HG03060 (cell line): ENCODE measurements around the gene CYP27A1.

Experiments
- ATAC-seq: cut with Tn5 transposase; IDR thresholded peaks from one replicate; pipeline ENCODE4 v1.9.1; 2021; ENCODE audit warnings: low read depth, moderate number of reproducible peaks; ENCODE audit not compliant: unreplicated experiment

Gene CYP27A1

DNA sequence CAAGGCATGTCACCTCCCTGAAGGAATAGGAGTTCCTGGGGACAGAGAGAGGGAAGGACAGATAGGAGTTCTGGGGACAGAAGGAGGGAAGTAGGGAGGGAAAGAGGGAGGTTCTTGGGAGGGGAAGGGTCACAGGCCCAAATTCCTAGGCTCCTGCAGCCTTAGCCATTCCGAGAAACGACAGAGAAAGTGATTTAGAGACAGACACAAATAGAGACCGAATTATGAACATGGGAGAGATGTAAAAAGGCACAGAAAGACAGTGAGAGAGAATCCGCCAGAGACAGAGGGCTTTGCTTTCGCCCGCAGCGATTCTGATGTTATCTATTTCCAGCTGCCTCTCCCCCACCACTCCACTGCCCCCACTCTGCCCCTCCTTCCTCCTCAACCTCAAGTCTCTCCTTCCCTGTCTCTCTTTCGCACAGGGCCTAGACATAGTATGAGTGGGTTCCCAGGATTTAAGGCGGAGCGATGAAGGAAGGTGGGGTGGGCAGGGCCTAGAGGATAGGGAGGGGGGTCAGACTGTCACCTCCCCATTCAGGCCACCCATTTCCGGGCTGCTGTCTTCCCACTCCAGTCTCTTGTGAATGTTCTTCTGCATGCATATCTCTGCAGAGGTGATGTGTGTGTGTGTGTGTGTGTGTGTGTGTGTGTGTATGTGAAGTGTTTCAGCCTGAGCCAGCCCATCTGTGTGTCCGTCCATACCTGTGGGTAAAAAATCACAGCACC, 74.4 kb downstream of the CYP27A1 start:
- ATAC-seq = no peak

DNA sequence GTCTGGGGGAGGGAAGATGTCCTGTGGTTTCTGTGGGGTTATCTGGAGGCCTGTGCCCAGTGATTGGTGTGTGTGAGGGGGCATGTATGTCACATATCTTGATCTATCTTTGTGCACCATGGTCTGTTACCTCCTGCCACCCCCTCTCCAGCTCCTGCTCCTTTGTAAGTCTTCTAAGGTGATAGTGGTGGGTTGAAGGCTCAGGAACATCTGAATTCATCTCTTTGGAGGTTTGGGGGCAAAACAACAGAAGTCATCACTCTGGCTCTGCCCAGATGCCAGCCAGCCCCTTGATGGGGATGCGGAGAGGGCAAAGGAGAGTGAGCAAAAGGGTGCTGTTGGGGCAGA, 74.9 kb downstream of the CYP27A1 start:
- ATAC-seq = no peak

DNA sequence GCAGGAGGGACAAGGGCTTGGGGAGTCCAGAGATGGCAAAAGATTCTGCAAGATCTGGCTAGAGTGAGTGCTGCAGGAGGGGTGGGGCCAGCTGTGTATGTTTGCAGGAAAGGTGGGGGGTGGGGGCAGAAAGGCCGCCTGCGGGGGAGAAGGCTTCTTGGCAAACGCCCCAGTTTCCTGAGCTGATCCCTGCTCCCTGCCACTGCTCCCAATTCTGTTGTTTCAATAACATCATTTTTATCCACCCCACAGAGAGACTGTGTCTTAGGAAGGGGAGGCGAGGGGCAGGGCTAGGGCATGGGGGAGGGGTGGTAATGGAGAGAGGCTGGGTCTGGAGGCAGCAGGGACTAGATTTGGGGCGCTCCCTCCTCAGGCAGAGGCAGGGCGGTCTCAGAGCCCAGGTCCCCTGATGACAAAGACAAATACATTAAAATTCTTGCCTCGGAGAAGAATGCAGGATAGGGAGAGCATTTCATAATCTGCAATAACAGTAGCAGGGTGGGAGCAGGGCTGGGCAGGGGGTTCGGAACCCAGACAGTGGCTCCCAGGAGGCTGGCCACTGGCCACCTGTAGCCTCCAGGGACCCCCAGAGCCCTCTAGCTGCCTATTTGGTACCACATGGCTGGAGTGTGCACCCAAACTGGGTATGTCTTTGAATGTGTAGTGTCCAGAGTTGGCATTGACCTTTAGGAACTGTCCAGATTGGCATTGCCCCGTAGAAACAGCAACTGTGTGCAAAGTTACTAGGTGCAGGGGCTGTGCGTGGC, 75.6 kb downstream of the CYP27A1 start:
- ATAC-seq = no peak

DNA sequence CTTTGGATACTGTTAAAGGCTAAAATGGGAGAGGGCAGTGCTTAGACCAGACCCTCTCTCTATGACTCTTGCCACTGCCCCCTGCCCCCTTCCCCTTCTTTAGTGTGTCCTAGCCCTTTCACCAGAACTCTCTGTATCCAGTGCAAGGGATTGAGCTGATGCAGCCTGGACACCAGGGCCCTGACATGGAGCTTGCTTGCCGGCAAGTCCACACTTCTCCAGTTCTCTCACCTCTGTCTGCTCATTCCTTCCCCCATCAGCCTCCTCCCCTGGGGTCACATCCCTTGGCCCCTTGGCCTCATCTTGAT, 76.1 kb downstream of the CYP27A1 start:
- ATAC-seq = no peak

DNA sequence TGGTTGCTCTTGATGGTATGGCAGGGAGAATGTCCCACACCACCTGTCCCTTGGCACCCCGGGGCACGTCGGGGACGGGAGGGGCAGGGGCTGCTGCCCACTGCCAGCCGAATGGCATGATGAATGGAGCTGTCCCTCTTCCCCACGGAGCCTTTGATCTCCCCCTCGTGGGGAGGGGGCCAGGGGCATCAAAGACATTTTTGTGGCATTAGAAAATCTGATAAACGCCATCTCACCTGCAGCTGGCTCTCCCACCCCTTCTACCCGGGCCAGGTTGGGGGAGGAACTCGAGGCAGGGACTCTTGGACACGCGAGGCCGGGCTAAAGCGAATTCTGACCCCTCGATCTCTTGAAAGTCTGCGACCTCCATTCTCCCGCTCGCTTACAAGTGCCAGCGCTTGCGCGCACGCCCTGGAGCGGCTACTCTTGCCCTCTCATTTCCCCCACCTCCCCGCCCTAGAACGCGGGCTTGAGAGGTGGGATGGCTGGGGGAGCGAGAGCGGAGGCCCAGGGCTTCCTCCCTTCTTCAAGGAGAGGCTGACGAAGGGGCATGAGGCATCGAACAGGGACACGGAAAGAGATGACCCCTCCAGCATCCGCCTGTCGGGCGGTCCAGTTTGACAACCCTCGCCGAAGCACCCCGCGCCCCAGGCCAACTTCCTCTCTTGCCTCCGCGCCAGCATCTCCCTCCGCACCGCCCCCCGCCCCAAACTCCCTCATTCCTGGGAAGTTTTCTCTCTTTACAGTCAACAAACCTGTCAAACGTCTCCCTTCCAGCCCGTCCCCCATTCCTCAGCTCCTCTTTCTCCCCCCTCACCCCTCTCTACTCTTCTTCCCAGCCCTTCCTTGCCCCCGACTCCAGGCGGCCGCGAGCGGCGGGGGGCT, 77.0 kb downstream of the CYP27A1 start:
- ATAC-seq = no peak

DNA sequence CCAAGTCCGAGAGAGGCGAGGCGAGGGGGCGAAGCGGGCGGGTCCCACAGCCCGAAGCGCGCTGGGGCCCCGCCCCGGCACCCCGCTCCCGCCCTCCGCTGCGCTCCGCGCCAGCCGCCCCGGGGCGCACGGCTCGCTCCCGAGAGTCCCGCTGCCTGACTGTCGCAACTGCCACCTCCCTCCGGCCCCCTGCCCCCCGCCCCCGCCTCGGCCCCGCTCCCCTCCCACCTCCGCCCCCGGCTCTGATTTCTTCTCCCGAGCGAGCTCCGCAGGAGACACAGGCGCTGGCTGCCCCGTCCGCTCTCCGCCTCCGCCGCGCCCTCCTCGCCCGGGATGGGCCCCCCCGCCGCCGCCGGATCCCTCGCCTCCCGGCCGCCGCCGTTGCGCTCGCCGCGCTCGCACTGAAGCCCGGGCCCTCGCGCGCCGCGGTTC, 77.6 kb downstream of the CYP27A1 start, which contains the start of gene WNT6:
Gene WNT6 (plus strand): TSS at position 250 of the 432 bp plus-strand sequence. CDS start 233 bp downstream, outside the sequence.
- no peak for ATAC-seq

DNA sequence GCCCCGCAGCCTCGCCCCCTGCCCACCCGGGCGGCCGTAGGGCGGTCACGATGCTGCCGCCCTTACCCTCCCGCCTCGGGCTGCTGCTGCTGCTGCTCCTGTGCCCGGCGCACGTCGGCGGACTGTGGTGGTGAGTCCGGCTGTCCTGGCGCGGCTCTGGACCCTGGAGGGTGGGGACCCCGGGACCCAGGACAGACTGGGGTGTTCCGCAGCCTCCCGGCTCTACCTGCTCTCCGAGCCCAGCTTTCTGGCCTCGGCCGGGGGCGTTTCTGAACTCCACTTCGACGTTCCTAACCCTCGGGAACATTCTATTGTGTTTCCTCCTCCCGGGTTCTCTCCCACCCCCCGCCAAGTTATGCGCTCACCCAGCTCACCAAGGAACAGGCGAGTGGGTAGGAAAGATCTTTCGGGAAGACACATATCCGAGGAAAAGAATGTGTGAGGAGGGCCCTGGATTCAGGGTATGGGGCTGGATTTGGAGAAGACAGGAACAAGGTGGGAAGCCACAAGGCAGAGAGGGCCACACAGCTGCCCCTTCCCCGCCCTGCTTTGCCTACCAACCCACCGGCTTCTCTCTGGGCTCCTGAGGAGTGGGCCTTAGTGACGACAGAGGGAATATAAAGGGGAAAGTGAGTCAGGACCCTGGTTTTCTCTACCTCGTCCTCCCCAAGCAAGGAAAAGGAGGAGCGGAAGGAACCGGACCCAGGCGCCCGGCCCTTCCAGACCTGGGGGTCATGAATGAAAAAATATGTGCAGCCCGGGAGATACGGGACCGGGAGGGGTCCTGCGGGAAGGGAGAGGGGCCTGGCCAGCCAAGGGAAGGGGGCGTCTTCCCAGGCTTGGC, 78.3 kb downstream of the CYP27A1 start:
- ATAC-seq = no peak

DNA sequence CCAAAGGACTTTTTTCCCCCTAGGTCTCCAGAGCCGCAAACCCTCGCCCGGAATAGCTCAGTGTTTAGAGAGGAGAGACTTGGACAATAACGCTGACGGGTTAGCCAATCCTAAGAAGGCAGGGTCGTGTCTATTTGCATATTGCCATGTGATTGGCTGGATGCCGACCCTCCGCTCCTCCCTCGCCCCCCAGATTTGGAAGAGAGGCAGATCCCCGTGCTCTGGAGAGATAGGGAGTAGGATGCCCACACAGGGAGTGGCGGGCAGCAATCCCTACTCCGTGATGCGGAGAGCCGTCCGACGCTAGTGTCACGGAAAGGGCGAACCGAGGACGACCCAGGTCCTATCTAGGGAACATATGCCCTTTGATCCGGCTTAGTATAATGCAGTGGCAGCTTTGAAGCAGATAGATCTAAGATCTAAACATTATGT, 79.0 kb downstream of the CYP27A1 start:
- no peak for ATAC-seq

DNA sequence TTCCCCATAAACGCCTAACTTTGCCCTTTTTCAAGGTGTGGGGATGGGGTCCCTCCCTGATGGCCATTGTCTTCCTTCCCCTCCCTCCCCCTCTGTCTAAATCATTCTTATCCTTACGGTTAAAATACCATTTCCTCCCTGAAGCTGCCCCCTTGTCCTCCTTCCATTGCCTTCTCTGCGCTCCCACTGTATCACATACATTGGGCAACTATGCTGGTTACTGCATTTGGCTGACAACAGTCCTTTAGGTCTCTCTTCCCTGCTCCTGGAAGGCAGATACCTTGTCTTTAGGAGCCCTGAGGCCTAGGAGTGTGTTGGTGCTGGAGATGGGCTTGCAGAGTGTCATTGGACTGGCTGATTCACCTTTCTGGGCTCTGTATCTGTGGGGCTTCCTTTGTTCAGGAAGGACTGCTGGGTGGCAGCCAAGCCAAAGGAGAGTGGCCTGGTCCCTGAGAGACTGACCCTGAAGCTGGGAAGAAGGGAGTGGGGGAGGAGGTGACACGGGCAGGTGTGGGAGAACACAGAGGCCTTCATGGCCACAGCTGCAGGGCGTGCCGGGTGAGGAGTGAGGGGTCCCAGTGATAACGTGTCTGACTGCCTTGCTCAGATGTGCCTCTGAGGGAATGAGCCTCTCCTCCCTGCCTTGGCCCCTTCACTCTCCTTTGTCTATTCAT, 79.8 kb downstream of the CYP27A1 start:
- ATAC-seq = no peak

DNA sequence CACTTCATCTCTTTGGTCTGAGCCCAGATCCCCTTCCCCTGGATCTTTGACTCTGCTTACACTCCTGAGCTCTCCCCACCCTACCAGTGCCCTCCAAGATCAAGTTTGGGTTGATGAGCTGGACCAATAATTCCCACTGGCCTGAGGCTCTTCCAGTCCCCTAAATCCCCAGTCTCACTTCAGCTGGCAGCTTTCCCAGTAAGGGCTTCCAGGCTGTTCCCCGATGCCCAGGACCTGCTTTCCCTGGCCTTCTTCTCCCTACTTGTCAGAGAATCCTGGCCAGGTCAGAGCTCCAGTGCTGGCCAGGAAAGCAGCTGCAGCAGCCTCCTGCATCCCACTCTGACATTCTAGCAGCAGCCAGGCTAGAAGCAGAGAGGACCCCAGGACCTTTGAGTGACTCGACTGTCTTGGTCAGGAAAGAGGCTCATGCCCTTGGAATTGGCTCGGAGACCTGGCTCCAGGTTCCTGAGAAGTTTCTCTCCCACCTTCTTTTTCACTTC, 81.1 kb downstream of the CYP27A1 start:
- no peak for ATAC-seq
